Measurements from ENCODE around the gene SETDB1. TPM values are rescaled to one million over a fixed set of nuclear protein-coding genes. Genes with fewer than 3 reads are reported as not detected.
"Not testable (repeated sequence)": the region's sequence is repeated elsewhere in the genome, so short reads cannot be mapped to it uniquely, and the experiment has no call there.

SETDB1 gene
- total RNA-seq, 1 experiment from 2014 or later: 53.6 TPM

GRCh38 chr1:150928286-150928685 is 2.1 kb downstream of the SETDB1 start:
- no peak for DNase-seq (ENCODE audit: extremely low read depth, low read depth)

- not testable (repeated sequence) for DNase-seq (ENCODE audit: extremely low read depth, low read depth)
Observed at GRCh38 chr1:150928775-150929174, 2.6 kb downstream of the SETDB1 start.

- DNase-seq (ENCODE audit: extremely low read depth, low read depth): no peak
Observed at GRCh38 chr1:150931773-150932172, 5.6 kb downstream of the SETDB1 start.

DNA sequence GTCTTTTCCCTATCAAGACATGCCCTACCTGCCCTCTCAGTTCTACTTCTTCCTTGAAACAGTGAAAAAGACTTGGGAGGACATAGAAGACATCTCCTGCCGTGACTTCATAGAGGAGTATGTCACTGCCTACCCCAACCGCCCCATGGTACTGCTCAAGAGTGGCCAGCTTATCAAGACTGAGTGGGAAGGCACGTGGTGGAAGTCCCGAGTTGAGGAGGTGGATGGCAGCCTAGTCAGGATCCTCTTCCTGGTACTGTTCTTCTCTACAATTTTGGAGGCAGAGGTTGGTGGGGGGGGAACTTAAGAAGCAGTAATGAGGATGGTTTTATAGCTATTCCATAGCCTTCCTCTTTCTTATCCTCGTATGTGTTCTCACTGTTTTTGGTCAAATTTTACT is 18.7 kb downstream of the SETDB1 start:
- DNase-seq (ENCODE audit: extremely low read depth, low read depth): no peak

GRCh38 chr1:150954708-150955107 is 28.5 kb downstream of the SETDB1 start:
- no peak for DNase-seq (ENCODE audit: extremely low read depth, low read depth)

GRCh38 chr1:150955280-150955679 is 29.1 kb downstream of the SETDB1 start:
- no peak for DNase-seq (ENCODE audit: extremely low read depth, low read depth)

GRCh38 chr1:150957666-150958065 is 31.5 kb downstream of the SETDB1 start:
- DNase-seq (ENCODE audit: extremely low read depth, low read depth): no peak

DNA sequence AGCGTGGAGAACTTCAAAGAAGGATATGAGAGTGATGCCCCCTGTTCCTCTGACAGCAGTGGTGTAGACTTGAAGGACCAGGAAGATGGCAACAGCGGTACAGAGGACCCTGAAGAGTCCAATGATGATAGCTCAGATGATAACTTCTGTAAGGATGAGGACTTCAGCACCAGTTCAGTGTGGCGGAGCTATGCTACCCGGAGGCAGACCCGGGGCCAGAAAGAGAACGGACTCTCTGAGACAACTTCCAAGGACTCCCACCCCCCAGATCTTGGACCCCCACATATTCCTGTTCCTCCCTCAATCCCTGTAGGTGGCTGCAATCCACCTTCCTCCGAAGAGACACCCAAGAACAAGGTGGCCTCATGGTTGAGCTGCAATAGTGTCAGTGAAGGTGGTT is 34.5 kb downstream of the SETDB1 start:
- no peak for DNase-seq (ENCODE audit: extremely low read depth, low read depth)

DNA sequence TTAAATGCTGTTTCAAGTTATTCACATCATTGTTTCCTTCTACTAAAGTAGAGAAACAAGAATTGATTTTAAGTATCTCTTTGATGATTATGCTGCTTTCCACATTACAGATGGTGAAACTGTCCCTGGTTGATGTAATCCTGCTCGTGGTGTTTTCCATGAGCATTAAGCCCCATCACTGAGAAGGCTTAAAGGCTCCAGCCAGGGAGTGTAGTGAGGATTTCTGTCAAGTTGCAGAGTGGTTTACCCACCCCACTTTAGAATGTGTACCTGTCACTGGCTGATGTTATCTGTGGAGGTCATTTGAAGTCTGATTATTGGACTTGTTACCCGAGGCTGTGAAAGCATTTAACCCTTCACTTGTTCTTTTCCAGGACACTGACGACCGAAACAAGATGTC is 35.6 kb downstream of the SETDB1 start:
- DNase-seq (ENCODE audit: extremely low read depth, low read depth): no peak

DNA sequence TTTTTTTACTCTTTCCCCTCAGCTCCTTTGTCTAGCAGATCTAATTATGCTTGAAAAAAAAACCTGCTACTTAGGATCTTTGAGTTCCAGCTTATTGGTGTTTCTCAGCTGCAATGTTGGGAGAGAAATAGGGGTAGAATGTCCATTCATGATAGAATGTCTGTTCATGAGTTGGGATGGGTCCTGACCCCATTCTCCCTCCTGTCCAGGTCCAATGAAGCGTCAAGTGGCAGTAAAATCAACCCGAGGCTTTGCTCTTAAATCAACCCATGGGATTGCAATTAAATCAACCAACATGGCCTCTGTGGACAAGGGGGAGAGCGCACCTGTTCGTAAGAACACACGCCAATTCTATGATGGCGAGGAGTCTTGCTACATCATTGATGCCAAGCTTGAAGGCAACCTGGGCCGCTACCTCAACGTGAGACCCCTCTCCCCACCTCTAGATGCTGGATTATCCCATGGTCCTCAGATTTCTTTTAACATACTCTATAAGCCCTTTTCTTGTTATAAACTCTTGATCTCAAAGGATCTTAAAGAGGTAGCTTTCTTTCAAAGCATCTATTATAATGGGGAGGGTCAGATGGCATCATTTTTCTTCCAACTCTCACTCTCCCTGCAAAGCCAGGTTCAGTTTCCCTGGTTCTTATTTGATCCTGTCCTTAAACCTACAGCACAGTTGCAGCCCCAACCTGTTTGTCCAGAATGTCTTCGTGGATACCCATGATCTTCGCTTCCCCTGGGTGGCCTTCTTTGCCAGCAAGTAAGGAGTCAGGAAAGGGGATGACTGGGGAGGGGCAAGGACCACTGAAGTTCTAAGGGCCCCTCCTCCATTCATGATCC is 37.4 kb downstream of the SETDB1 start:
- no peak for DNase-seq (ENCODE audit: extremely low read depth, low read depth)

DNA sequence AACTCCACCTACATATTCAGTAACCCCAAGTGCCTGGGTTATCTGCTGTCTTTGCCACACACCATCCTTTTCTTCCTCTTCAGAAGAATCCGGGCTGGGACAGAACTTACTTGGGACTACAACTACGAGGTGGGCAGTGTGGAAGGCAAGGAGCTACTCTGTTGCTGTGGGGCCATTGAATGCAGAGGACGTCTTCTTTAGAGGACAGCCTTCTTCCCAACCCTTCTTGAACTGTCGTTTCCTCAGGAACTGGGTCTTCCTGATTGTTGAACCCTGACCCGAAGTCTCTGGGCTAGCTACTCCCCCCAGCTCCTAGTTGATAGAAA is 38.0 kb downstream of the SETDB1 start:
- DNase-seq (ENCODE audit: extremely low read depth, low read depth): no peak

DNA sequence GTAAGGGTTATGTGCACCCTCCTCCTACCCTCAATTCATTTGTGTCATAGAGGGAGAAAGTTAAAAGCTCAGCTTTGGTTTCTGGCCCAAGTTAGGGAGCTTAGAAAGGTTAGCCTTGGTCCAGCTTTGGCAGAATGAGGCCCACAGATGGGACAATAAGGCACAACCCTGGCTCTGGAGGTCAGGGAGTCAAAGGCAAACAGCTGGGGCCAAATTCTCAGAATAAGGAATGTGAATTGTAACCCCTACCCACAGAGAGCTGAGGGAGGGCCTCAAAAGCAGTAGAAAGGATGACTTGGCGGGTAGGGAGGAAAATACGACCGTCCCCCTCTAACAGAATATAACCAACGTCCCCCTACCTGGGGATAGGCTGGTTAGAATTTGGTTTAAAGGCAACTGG is 39.4 kb downstream of the SETDB1 start:
- DNase-seq (ENCODE audit: extremely low read depth, low read depth): no peak

DNA sequence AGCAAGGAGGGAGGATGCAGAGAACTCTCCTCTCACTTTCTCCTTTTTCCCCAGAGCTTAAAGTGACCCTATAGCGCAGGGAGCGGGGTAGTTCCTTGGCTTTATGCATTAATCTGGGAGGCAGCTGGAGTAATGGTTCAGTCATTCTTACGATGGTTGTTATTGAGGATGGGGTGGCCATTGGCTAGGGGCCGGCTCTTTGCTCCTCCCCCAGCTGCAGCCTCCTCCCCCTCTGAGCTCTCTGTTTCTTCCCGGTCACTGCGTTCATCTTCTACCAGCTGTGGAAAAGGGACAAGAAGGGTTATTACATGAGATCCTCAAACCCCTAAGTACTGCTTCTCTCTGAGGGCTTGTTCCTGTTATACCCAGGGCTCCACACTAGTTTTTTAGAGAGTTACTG is 39.8 kb downstream of the SETDB1 start:
- no peak for DNase-seq (ENCODE audit: extremely low read depth, low read depth)

DNA sequence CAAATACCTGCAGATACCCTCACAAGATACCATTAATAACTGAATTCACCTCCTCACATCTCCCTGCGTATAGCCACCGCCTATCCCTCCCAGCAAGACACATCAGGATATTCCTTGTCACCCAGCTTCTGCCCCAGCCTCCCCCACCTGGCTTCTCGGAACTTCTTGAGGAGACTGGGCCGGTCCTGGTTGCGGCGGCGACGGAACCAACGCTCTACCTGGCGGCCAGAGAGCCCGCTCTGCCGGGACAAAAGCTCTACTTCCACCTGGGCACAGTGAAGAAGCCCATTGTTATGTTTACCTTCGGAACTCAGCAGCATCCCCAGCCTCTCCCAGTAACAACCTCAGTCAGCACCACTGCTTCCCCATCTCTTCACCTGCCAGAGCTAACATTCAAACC is 41.8 kb downstream of the SETDB1 start:
- DNase-seq (ENCODE audit: extremely low read depth, low read depth): no peak

GRCh38 chr1:150968491-150968890 is 42.3 kb downstream of the SETDB1 start:
- DNase-seq (ENCODE audit: extremely low read depth, low read depth): no peak

DNA sequence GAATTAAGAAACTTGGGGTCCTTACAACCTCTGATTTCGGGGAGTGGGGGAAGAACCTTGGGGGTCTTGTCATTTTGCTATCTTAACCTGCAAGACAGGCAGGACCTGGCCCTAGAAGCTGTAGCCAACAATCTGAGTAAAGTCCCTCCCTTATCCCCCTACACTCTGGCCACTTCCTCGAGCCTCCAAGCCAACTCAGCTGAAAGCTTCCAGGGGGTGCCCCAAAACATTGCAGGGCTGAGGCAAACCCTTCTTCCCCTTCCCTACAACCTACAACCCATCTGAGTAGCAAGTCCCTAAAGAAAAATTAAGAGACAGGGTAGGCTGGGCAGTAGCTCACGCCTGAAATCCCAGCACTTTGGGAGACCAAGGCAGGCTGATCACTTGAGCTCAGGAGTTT is 43.5 kb downstream of the SETDB1 start:
- no peak for DNase-seq (ENCODE audit: extremely low read depth, low read depth)

GRCh38 chr1:150970808-150971582 is 44.8 kb downstream of the SETDB1 start:
- no peak for DNase-seq (ENCODE audit: extremely low read depth, low read depth)

DNA sequence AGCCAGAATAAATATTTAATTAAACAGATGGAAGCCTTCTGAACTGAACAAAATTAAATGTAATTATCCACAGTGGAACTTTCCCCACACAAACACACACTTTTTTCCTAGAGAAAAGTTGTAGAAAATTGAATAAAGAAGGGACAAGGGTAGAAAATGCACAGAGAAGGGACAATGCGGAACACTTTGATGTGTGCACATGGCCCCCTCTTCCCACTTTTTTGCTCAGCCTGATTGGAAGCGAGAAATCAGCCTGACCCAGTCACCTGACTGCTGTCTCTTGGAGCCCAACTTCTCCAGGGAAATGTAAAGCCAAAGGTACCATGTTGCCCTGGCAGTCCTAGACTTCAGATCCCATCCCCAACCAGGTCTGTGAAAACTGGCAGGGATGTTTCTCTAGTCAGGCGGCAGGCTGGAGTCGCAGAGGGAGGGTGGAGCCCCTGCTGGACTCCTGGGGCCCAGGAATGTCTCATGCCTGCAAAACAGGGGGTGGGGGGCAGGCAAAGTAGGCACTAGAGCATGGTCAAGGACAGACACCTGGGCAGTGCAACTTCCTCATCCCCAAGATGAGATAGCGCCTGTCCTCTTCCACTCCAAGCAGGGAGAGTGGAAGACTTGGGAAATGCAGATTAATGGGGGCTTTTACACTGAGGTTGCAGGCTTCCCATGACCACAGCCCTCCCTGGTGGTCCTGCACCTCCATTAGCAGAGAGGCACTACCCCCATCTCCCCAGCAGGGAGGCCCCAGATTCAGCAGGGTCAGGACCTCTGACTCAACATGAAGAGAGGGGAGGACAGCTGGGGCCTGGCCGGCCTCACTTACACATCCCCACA is 45.6 kb downstream of the SETDB1 start:
- DNase-seq (ENCODE audit: extremely low read depth, low read depth): no peak

DNA sequence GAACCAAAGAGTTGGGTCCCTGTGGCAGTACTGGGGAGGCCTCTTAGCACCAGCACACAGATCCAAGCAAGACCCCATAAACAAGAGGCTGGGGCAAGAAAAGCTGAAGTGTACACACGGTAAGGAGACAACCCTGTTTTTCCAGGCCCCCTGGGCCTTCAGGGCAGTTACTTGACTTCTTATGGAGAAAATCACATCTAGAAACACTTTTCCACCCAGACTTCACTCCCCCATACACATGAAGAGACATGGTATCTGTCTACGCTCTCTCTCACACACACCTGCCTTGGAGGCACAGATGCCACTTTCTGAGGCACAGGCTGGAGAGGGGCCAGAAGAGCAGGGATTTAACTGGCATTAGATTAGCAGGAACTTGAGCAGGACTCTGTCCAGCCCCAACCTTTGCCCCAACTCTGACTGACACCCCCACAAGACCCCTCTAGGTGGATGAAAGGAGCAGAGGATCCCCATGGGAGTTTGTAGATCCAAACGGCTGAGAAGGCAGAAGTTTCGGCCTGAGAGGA is 46.3 kb downstream of the SETDB1 start:
- no peak for DNase-seq (ENCODE audit: extremely low read depth, low read depth)

GRCh38 chr1:150973258-150973835 is 47.2 kb downstream of the SETDB1 start:
- DNase-seq (ENCODE audit: extremely low read depth, low read depth): no peak

Data from NCI-H460 (cell line).